Ascending aorta (tissue), 2 donors: ENCODE measurements around the gene AASDH. TPM values are rescaled to one million over a fixed set of nuclear protein-coding genes. Genes with fewer than 3 reads are reported as not detected.

ENCODE experiments used
- DNase-seq, 2 donors: peaks; one replicate each; pipeline ENCODE4 v3.0.0-alpha.2; 2019; ENCODE audit warnings: low spot score in 2 of 2
- H3K27ac ChIP-seq, 2 donors: fragments of 200-600 bp; sonication (generic); one replicate each; pipeline ENCODE4 v1.5.1; 2016 to 2017; ENCODE audit warnings: mild to moderate bottlenecking in 1 of 2
- H3K27me3 ChIP-seq: fragments of 200-600 bp; sonication (generic); one replicate; pipeline ENCODE4 v1.5.1; 2017
- H3K36me3 ChIP-seq, 2 donors: fragments of 200-600 bp; sonication (generic); one replicate each; pipeline ENCODE4 v1.5.1; 2016
- H3K4me1 ChIP-seq, 2 donors: fragments of 200-600 bp; sonication (generic); one replicate each; pipeline ENCODE4 v1.5.1; 2016 to 2017; ENCODE audit warnings: mild to moderate bottlenecking in 1 of 2
- H3K4me3 ChIP-seq, 2 donors: fragments of 200-600 bp; sonication (generic); one replicate each; pipeline ENCODE4 v1.5.1; 2016 to 2017; ENCODE audit warnings: mild to moderate bottlenecking in 1 of 2
- H3K9me3 ChIP-seq, 2 donors: fragments of 200-600 bp; sonication (generic); one replicate each; pipeline ENCODE4 v1.5.1; 2016
- CTCF ChIP-seq, 3 experiments: fragments of 200-600 bp in 2 of 3; fragments of 450-650 bp in 1 of 3; sonication (generic) in 2 of 3; IDR thresholded peaks; one replicate each; pipeline ENCODE4 v1.5.1; 2016 to 2019; ENCODE audit warnings: antibody characterized with exemption in 3 of 3, mild to moderate bottlenecking in 1 of 3, moderate library complexity in 1 of 3
- intact Hi-C: fragments of 100-400 bp; cut with DNase I; formaldehyde crosslinking; loops from one replicate; pipeline ENCODE4 v1.15.1; 2023
- total RNA-seq: library from RNA; depleted of rRNA; stranded (reverse); fragments of >200 nt; gene quantifications from one replicate; pipeline ENCODE4 v1.1.0, GENCODE V29; 2016

AASDH gene
- total RNA-seq, 1 donor from 2014 or later, result 4.0 TPM

- no peak for TF ChIP-seq CTCF (IDR thresholded peaks at IDR 0.05)
- intact Hi-C loops, result loop anchor here (5.0 kb wide), 1 partner anchor 905 kb away; the partner anchor contains the start of gene TMEM165
- Histone ChIP-seq H3K36me3 (no peaks in the 10 kb centered on the region), H3K4me3 (no peak overlapping the region), H3K9me3 (no peaks in the 10 kb centered on the region), H3K27ac (no peak overlapping the region), H3K4me1 (no peaks in the 10 kb centered on the region), H3K27me3 (no peaks in the 10 kb centered on the region)
- no peak for DNase-seq
These were observed 84.5 kb downstream of the AASDH start for GRCh38 chr4:56302760-56303159.

GRCh38 chr4:56301997-56302496 is 85.2 kb downstream of the AASDH start:
- no peak for DNase-seq
- Histone ChIP-seq H3K27me3 (no peaks in the 10 kb centered on the region), H3K27ac (no peak overlapping the region), H3K4me3 (no peak overlapping the region), H3K4me1 (no peaks in the 10 kb centered on the region), H3K36me3 (no peaks in the 10 kb centered on the region), H3K9me3 (no peaks in the 10 kb centered on the region)
- intact Hi-C loops, result loop anchor here (2.0 to 5.0 kb wide), 2 partner anchors 353 to 905 kb away; partner anchors contain the start of genes CEP135 and TMEM165
- TF ChIP-seq CTCF (IDR thresholded peaks at IDR 0.05), result no peak

- TF ChIP-seq CTCF (IDR thresholded peaks at IDR 0.05), result peak; percentile 44 to 78 (median 66)
- no peaks in the 10 kb centered on the region for H3K9me3 ChIP-seq
- peak overlapping the region in 1 of 2 donors; percentile 32 for H3K4me3 ChIP-seq
- H3K4me1 ChIP-seq, result no peaks in the 10 kb centered on the region
- peak in 1 of 2 donors; percentile 78 for DNase-seq
- intact Hi-C loops, result loop anchor here (2.0 to 5.0 kb wide), 2 partner anchors 353 to 904 kb away; partner anchors contain the start of genes CEP135 and TMEM165
- H3K27ac ChIP-seq, result no peak overlapping the region
- no peaks in the 10 kb centered on the region for H3K27me3 ChIP-seq
- H3K36me3 ChIP-seq, result no peaks in the 10 kb centered on the region
These were observed 85.9 kb downstream of the AASDH start for GRCh38 chr4:56301181-56301996.

- TF ChIP-seq CTCF (IDR thresholded peaks at IDR 0.05), result no peak
- Histone ChIP-seq H3K9me3 (no peaks in the 10 kb centered on the region), H3K27me3 (no peaks in the 10 kb centered on the region), H3K36me3 (no peaks in the 10 kb centered on the region), H3K4me3 (no peak overlapping the region), H3K4me1 (no peaks in the 10 kb centered on the region), H3K27ac (no peak overlapping the region)
- intact Hi-C loops, result no loop called here
- no peak for DNase-seq
These were observed 89.1 kb downstream of the AASDH start for GRCh38 chr4:56298236-56298635.

- H3K36me3 ChIP-seq, result no peaks in the 10 kb centered on the region
- H3K9me3 ChIP-seq, result no peaks in the 10 kb centered on the region
- no peak for TF ChIP-seq CTCF (IDR thresholded peaks at IDR 0.05)
- intact Hi-C loops, result no loop called here
- H3K4me3 ChIP-seq, result no peak overlapping the region
- no peaks in the 10 kb centered on the region for H3K27me3 ChIP-seq
- no peak for DNase-seq
- no peak overlapping the region for H3K27ac ChIP-seq
- no peaks in the 10 kb centered on the region for H3K4me1 ChIP-seq
These were observed 89.5 kb downstream of the AASDH start for GRCh38 chr4:56297776-56298175.
